Activated T-cell treated with anti-CD3 and anti-CD28 coated beads, Interleukin-2, amount 50 U/mL, for 4 hours (primary cell): Measurements from ENCODE around the gene R3HCC1L. TPM values are rescaled to one million over a fixed set of nuclear protein-coding genes. Genes with fewer than 3 reads are reported as not detected.
"Not testable (repeated sequence)": the region's sequence is repeated elsewhere in the genome, so short reads cannot be mapped to it uniquely, and the experiment has no call there.

ENCODE experiments used
- ATAC-seq, 2 donors: fragments of 200-7000 bp; cut with Tn5 transposase; one replicate each; pipeline ENCODE4 v1.10.0; 2021
- DNase-seq: peaks from one replicate; pipeline ENCODE4 v3.0.0-alpha.2; 2020
- H3K27me3 Mint-ChIP-seq: one replicate; pipeline ENCODE4 v1.8.0; 2021; ENCODE audit warnings: low read depth, mixed read lengths
- H3K36me3 Mint-ChIP-seq: one replicate; pipeline ENCODE4 v1.8.0; 2022; ENCODE audit warnings: mixed read lengths; ENCODE audit not compliant: insufficient read depth
- H3K4me1 Mint-ChIP-seq: one replicate; pipeline ENCODE4 v1.8.0; 2021; ENCODE audit warnings: low read depth, mixed read lengths
- H3K4me3 Mint-ChIP-seq: one replicate; pipeline ENCODE4 v1.8.0; 2021; ENCODE audit warnings: mild to moderate bottlenecking, moderate library complexity, mixed read lengths
- H3K9me3 Mint-ChIP-seq: one replicate; pipeline ENCODE4 v1.8.0; 2021; ENCODE audit warnings: mixed read lengths
- total RNA-seq, 3 donors: library from RNA; stranded (reverse); gene quantifications; one replicate each; pipeline ENCODE4 v1.2.1, GENCODE V29; 2021

Gene R3HCC1L
- total RNA-seq, 3 donors from 2014 or later, result 16.8 to 19.6 (median 18.9) TPM

DNA sequence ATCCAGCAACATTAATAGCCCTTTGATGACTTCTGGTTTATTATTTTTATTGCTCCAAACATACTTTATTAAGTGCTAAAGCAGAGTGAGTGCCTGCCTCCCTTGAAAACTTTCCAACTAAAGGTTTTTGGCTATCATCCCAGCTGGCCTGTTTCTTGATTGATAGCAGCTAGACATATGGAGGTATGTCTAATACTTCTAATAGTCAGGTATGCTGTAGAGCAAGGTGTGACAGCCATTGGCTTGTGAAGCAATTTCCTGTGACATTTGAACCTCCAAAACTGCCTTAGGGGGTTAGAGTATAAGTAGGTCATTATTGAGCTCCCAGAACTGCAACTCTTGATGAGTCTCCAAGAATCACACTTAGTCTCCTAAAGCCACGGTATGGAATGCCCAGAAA is 77.7 kb downstream of the R3HCC1L start:
- DNase-seq (no peak), ATAC-seq (no peak)
- H3K9me3 Mint-ChIP-seq, result peaks cover 8% of the 10 kb centered on the region
- H3K4me3 Mint-ChIP-seq, result no peak overlapping the region
- peaks cover 34% of the 10 kb centered on the region for H3K4me1 Mint-ChIP-seq
- H3K27me3 Mint-ChIP-seq, result no peaks in the 10 kb centered on the region
- peaks cover 57% of the 10 kb centered on the region for H3K36me3 Mint-ChIP-seq

DNA sequence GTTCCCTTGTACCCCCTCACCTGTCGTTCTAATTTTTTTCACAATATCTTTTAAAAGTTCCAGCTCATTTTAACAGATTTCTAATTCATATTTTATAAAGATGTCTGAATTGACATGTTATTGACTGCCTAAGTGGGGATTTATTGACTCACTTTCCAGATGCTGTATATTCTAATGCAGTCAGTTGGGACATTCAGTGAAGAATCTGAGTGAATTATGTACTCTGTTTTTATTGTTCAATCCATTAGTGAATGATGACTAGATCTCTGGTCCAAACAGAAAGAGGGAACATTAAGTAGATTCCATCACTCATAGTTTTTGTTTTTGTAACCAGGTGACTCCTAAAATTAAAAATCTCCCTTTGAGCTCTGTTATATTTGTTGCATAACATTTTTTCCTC is 79.3 kb downstream of the R3HCC1L start:
- no peak for ATAC-seq

DNA sequence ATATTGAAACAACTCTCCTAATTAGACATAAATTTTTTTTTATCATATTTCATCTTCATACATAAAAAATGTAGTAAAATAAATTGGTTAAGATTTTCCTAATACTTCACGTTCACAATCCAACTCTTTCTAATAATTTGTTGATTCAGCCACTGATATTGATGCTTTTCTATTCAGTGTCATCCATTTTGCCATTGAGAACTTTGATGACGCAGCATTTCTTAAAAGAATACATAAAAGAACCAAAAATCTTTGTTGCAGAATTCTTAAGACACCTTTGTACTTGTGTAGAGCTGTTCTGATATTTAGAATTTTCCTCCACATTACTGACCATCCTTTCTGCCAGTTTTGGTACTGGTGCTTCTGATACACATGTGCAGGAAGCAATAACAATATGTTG is 80.9 kb downstream of the R3HCC1L start:
- Mint-ChIP-seq H3K36me3 (peaks cover 59% of the 10 kb centered on the region), H3K27me3 (no peaks in the 10 kb centered on the region)
- no peak for ATAC-seq

More for the DNA sequence above, 79.3 kb downstream of the R3HCC1L start:
- H3K4me3 Mint-ChIP-seq, result no peak overlapping the region
- H3K9me3 Mint-ChIP-seq, result peaks cover 20% of the 10 kb centered on the region
- H3K27me3 Mint-ChIP-seq, result no peaks in the 10 kb centered on the region
- DNase-seq, result no peak
- H3K36me3 Mint-ChIP-seq, result peaks cover 58% of the 10 kb centered on the region
- H3K4me1 Mint-ChIP-seq, result peaks cover 34% of the 10 kb centered on the region

DNA sequence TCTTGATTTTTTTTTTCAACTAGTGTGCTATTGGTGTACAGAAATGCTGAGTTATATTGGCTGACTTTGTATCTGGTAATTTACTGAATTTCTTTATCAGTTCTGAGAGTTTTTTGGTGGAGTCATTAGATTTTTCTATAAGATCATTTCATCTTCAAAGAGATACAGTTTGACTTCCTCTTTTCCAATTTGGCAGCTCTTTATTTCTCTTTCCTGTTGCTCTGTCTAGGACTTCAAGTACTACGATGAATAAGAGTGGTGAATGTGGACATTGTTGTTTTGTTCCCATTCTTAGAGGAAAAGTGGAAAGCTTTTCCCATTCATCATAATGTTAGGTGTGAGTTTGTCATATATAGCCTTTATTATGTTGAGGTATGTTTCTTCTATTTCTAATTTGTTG is 83.3 kb downstream of the R3HCC1L start:
- no peak for ATAC-seq
- H3K36me3 Mint-ChIP-seq, result peaks cover 44% of the 10 kb centered on the region
- peaks cover 33% of the 10 kb centered on the region for H3K9me3 Mint-ChIP-seq
- no peaks in the 10 kb centered on the region for H3K27me3 Mint-ChIP-seq
- no peak for DNase-seq
- H3K4me1 Mint-ChIP-seq, result peaks cover 19% of the 10 kb centered on the region
- H3K4me3 Mint-ChIP-seq, result no peak overlapping the region

More for the DNA sequence above, 80.9 kb downstream of the R3HCC1L start:
- Mint-ChIP-seq H3K4me3 (no peak overlapping the region), H3K9me3 (peaks cover 33% of the 10 kb centered on the region), H3K4me1 (peaks cover 28% of the 10 kb centered on the region)
- DNase-seq, result no peak

DNA sequence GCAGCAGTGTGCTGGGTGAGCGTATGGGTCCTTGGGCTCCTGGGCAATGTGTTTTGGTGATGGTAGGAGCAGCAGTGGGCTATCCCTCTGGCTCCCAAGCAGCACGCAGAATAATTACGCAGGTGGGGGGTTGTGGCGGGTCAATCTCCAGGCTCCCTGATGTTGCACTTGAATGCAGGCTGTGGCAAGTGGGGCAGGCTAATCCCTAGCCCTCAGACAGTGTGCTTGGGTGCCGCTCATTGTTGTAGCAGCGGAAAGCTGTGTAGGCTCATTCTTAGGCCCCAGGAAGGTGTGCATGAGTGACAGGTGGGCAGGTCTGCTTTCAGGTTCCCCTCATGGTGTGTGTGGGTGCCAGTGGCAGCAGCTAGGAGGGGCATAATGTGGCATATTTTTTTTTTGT is 89.4 kb downstream of the R3HCC1L start:
- DNase-seq (no peak), ATAC-seq (no peak)
- peaks cover 11% of the 10 kb centered on the region for H3K4me1 Mint-ChIP-seq
- H3K27me3 Mint-ChIP-seq, result no peaks in the 10 kb centered on the region
- H3K36me3 Mint-ChIP-seq, result peaks cover 39% of the 10 kb centered on the region
- H3K4me3 Mint-ChIP-seq, result no peak overlapping the region
- peaks cover 17% of the 10 kb centered on the region for H3K9me3 Mint-ChIP-seq

GRCh38 chr10:98224509-98224908 is 90.1 kb downstream of the R3HCC1L start:
- H3K4me1 Mint-ChIP-seq, result peaks cover 14% of the 10 kb centered on the region
- DNase-seq (no peak), ATAC-seq (no peak)
- H3K4me3 Mint-ChIP-seq, result no peak overlapping the region
- no peaks in the 10 kb centered on the region for H3K27me3 Mint-ChIP-seq
- peaks cover 11% of the 10 kb centered on the region for H3K9me3 Mint-ChIP-seq
- peaks cover 35% of the 10 kb centered on the region for H3K36me3 Mint-ChIP-seq

- H3K4me1 Mint-ChIP-seq, result peaks cover 14% of the 10 kb centered on the region
- DNase-seq (no peak), ATAC-seq (no peak)
- peaks cover 6% of the 10 kb centered on the region for H3K9me3 Mint-ChIP-seq
- H3K36me3 Mint-ChIP-seq, result peaks cover 30% of the 10 kb centered on the region
- H3K4me3 Mint-ChIP-seq, result no peak overlapping the region
- H3K27me3 Mint-ChIP-seq, result no peaks in the 10 kb centered on the region
Observed at GRCh38 chr10:98224996-98225395, 90.5 kb downstream of the R3HCC1L start.

DNA sequence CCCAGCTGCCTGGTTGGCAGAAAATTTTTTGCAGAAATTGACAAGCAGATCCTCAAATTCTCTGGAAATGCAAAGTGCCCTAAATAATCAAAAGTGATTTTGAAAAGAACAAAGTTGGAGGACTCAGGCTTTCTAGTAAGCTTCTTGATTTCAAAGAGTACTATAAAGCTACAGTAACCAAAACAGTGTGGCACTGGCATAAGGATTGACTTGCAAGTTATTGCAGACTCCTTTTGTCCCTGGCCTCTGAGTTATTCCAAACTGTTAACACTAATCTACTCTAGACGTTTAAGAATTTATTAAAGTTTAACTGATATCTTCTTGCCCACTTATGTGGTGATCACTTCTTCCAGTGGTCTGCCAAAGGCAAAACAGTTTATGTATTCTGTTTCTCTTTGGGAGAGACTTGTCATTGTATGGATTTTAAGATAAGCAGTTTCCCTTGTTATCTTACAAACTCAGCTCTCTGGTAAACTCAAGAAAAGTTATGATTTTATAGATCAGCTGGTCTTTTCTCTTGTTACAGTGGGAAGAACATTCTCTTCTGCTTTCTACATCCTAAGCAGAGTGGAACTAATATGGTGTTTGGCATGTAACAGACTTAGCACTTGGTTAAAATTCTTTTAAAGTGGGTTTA is 92.2 kb downstream of the R3HCC1L start:
- ATAC-seq (no peak), DNase-seq (no peak)
- Mint-ChIP-seq H3K36me3 (peaks cover 40% of the 10 kb centered on the region), H3K4me3 (no peak overlapping the region), H3K9me3 (peaks cover 5% of the 10 kb centered on the region), H3K27me3 (no peaks in the 10 kb centered on the region), H3K4me1 (peaks cover 20% of the 10 kb centered on the region)

- H3K9me3 Mint-ChIP-seq, H3K27me3 Mint-ChIP-seq, DNase-seq, H3K4me3 Mint-ChIP-seq, ATAC-seq: not testable (repeated sequence)
- peaks cover 44% of the 10 kb centered on the region for H3K36me3 Mint-ChIP-seq
- peaks cover 20% of the 10 kb centered on the region for H3K4me1 Mint-ChIP-seq
Observed at GRCh38 chr10:98227713-98228112, 93.3 kb downstream of the R3HCC1L start.

- Mint-ChIP-seq H3K36me3 (peaks cover 46% of the 10 kb centered on the region), H3K4me1 (peaks cover 20% of the 10 kb centered on the region)
- ATAC-seq, DNase-seq, H3K27me3 Mint-ChIP-seq, H3K9me3 Mint-ChIP-seq, H3K4me3 Mint-ChIP-seq: not testable (repeated sequence)
Observed at GRCh38 chr10:98228266-98228665, 93.8 kb downstream of the R3HCC1L start.

GRCh38 chr10:98231417-98231816 is 97.0 kb downstream of the R3HCC1L start:
- DNase-seq (no peak), ATAC-seq (no peak)
- H3K27me3 Mint-ChIP-seq, result no peaks in the 10 kb centered on the region
- no peak overlapping the region for H3K4me3 Mint-ChIP-seq
- H3K4me1 Mint-ChIP-seq, result peaks cover 15% of the 10 kb centered on the region
- H3K36me3 Mint-ChIP-seq, result peaks cover 45% of the 10 kb centered on the region
- H3K9me3 Mint-ChIP-seq, result no peaks in the 10 kb centered on the region

DNA sequence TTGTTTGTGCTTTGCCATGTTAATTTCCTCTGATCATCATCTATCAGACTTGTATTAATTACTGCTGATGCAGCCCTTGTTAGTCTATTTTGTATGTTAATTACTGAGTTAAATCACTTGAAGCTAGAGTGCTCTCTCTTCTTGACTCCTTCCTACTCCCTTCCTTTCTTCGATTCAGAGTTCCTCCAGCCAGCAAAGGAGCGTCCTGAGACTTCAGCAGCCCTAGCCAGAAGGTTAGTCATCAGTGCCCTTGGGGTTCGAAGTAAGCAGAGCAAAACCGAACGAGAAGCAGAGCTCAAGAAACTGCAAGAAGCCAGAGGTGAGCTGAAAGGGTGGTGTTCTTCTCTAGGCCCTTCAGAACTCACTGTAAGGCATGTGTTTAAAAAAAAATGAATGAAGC is 101.4 kb downstream of the R3HCC1L start:
- ATAC-seq (no peak), DNase-seq (no peak)
- H3K4me3 Mint-ChIP-seq, result no peak overlapping the region
- H3K27me3 Mint-ChIP-seq, result no peaks in the 10 kb centered on the region
- H3K4me1 Mint-ChIP-seq, result no peaks in the 10 kb centered on the region
- peaks cover 43% of the 10 kb centered on the region for H3K36me3 Mint-ChIP-seq
- H3K9me3 Mint-ChIP-seq, result no peaks in the 10 kb centered on the region

GRCh38 chr10:98236862-98237261 is 102.4 kb downstream of the R3HCC1L start:
- Mint-ChIP-seq H3K4me3 (no peak overlapping the region), H3K27me3 (no peaks in the 10 kb centered on the region), H3K4me1 (no peaks in the 10 kb centered on the region), H3K36me3 (peaks cover 44% of the 10 kb centered on the region), H3K9me3 (no peaks in the 10 kb centered on the region)
- DNase-seq (no peak), ATAC-seq (no peak)

GRCh38 chr10:98238391-98238790 is 103.9 kb downstream of the R3HCC1L start:
- no peak overlapping the region for H3K4me3 Mint-ChIP-seq

GRCh38 chr10:98240524-98240923 is 106.1 kb downstream of the R3HCC1L start:
- Mint-ChIP-seq H3K4me1 (no peaks in the 10 kb centered on the region), H3K9me3 (no peaks in the 10 kb centered on the region), H3K27me3 (no peaks in the 10 kb centered on the region), H3K36me3 (peaks cover 51% of the 10 kb centered on the region), H3K4me3 (no peak overlapping the region)
- DNase-seq (no peak), ATAC-seq (no peak)

More at GRCh38 chr10:98238391-98238790, 103.9 kb downstream of the R3HCC1L start:
- DNase-seq (no peak), ATAC-seq (no peak)
- no peaks in the 10 kb centered on the region for H3K27me3 Mint-ChIP-seq
- H3K36me3 Mint-ChIP-seq, result peaks cover 44% of the 10 kb centered on the region
- no peaks in the 10 kb centered on the region for H3K4me1 Mint-ChIP-seq
- H3K9me3 Mint-ChIP-seq, result no peaks in the 10 kb centered on the region
